Hematopoietic multipotent progenitor cell treated with erythropoietin and hydrocortisone succinate and interleukin-3 and kit ligand, for 6 days (in vitro differentiated cells): ENCODE results near the gene PODXL2.
"Not testable (repeated sequence)": the region's sequence is repeated elsewhere in the genome, so short reads cannot be mapped to it uniquely, and the experiment has no call there.

Source experiments
- DNase-seq: peaks from one replicate; pipeline ENCODE4 v3.0.0-alpha.2; 2015

Gene PODXL2

GRCh38 chr3:127630811-127631714 is 2.1 kb downstream of the PODXL2 start:
- no peak for DNase-seq

GRCh38 chr3:127632035-127632820 is 3.2 kb downstream of the PODXL2 start:
- no peak for DNase-seq

GRCh38 chr3:127634653-127635052 is 5.7 kb downstream of the PODXL2 start:
- DNase-seq = no peak

- DNase-seq = peak; percentile 48
These were observed 8.6 kb downstream of the PODXL2 start for GRCh38 chr3:127637546-127637945.

GRCh38 chr3:127637971-127638370 is 9.0 kb downstream of the PODXL2 start:
- DNase-seq = no peak

- DNase-seq = no peak
These were observed 10.4 kb downstream of the PODXL2 start for GRCh38 chr3:127639173-127640041.

GRCh38 chr3:127640042-127640355 is 11.0 kb downstream of the PODXL2 start:
- no peak for DNase-seq

- DNase-seq = no peak
These were observed 15.8 kb downstream of the PODXL2 start for GRCh38 chr3:127644641-127645370.

GRCh38 chr3:127645371-127646015 is 16.5 kb downstream of the PODXL2 start:
- DNase-seq = no peak

GRCh38 chr3:127646501-127647046 is 17.6 kb downstream of the PODXL2 start:
- no peak for DNase-seq

- no peak for DNase-seq
These were observed 18.3 kb downstream of the PODXL2 start for GRCh38 chr3:127647166-127647844.

GRCh38 chr3:127647845-127648204 is 18.8 kb downstream of the PODXL2 start:
- no peak for DNase-seq

- DNase-seq = no peak
These were observed 21.3 kb downstream of the PODXL2 start for GRCh38 chr3:127650236-127650635.

GRCh38 chr3:127651516-127652172 is 22.7 kb downstream of the PODXL2 start:
- DNase-seq = no peak

GRCh38 chr3:127652246-127652995 is 23.4 kb downstream of the PODXL2 start:
- DNase-seq = peak; percentile 75

- DNase-seq = no peak
These were observed 25.4 kb downstream of the PODXL2 start for GRCh38 chr3:127654374-127654773.

- DNase-seq = not testable (repeated sequence)
These were observed 26.0 kb downstream of the PODXL2 start for GRCh38 chr3:127654993-127655392.

- no peak for DNase-seq
These were observed 26.7 kb downstream of the PODXL2 start for GRCh38 chr3:127655641-127656040.

- no peak for DNase-seq
These were observed 27.9 kb downstream of the PODXL2 start for GRCh38 chr3:127656906-127657305.

- DNase-seq = no peak
These were observed 29.2 kb downstream of the PODXL2 start for GRCh38 chr3:127658234-127658633.
